Ovary (tissue), 3 donors: ENCODE results near the gene RAPGEF6.

Experiments
- EP300 ChIP-seq: sonication (generic); formaldehyde crosslinking; IDR thresholded peaks from one replicate; pipeline ENCODE4 v1.6.1; 2017; ENCODE audit warnings: antibody characterized with exemption
- POLR2A ChIP-seq: fragments of 450-650 bp; IDR thresholded peaks from one replicate; pipeline ENCODE4 v1.6.1; 2017; ENCODE audit warnings: antibody characterized with exemption, mild to moderate bottlenecking, moderate library complexity
- TF ChIP-seq, protein P1 (sequence below), 3 donors: fragments of 450-650 bp in 2 of 3; fragments of 200-600 bp in 1 of 3; IDR thresholded peaks; one replicate each; pipeline versions ENCODE4 v1.5.1 to v1.8.0; 2016 to 2022; ENCODE audit warnings: antibody characterized with exemption in 3 of 3, mild to moderate bottlenecking in 1 of 3
- donor health status: DM: no; HTN: no; CAD: no.

DNA sequence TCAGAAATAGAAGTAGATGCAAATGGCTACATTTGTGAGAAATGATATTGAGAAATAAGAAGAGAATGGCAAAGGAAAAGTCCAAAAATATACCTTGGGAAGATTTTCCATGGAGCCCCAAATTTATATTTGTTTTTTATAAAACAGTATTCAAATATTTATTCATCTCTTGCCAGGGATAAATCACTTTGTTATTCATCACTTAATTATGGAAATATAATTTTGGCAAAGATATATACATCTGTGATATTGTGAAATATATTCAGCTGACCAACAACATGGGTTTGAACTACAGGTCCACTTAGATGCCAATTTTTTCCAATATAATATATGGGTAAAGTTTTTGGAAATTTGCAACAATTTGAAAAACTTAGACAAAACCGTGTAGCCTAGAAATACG is 19.7 kb upstream of the RAPGEF6 start:
- TF ChIP-seq, protein P1, sequence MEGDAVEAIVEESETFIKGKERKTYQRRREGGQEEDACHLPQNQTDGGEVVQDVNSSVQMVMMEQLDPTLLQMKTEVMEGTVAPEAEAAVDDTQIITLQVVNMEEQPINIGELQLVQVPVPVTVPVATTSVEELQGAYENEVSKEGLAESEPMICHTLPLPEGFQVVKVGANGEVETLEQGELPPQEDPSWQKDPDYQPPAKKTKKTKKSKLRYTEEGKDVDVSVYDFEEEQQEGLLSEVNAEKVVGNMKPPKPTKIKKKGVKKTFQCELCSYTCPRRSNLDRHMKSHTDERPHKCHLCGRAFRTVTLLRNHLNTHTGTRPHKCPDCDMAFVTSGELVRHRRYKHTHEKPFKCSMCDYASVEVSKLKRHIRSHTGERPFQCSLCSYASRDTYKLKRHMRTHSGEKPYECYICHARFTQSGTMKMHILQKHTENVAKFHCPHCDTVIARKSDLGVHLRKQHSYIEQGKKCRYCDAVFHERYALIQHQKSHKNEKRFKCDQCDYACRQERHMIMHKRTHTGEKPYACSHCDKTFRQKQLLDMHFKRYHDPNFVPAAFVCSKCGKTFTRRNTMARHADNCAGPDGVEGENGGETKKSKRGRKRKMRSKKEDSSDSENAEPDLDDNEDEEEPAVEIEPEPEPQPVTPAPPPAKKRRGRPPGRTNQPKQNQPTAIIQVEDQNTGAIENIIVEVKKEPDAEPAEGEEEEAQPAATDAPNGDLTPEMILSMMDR (IDR thresholded peaks at IDR 0.05) = no peak
- TF ChIP-seq POLR2A (no peak), EP300 (no peak)
